Measurements from ENCODE around the gene CADPS2.

CADPS2 gene

GRCh38 chr7:122305475-122306319 lies 580.6 kb downstream of the CADPS2 start:
- DNase-seq (ENCODE audit: extremely low read depth, low read depth) = no peak
- no peak overlapping the region for H3K4me3 ChIP-seq (replicated peaks; ENCODE audit: low read depth, low read length)
- TF ChIP-seq CTCF (IDR thresholded peaks at IDR 0.05; ENCODE audit: low read depth, low read length, missing control alignments) = no peak

- no peak overlapping the region for H3K4me3 ChIP-seq (replicated peaks; ENCODE audit: low read depth, low read length)
- TF ChIP-seq CTCF (IDR thresholded peaks at IDR 0.05; ENCODE audit: low read depth, low read length, missing control alignments) = no peak
- DNase-seq (ENCODE audit: extremely low read depth, low read depth) = no peak
Observed at GRCh38 chr7:122304996-122305421, 581.3 kb downstream of the CADPS2 start.

DNA sequence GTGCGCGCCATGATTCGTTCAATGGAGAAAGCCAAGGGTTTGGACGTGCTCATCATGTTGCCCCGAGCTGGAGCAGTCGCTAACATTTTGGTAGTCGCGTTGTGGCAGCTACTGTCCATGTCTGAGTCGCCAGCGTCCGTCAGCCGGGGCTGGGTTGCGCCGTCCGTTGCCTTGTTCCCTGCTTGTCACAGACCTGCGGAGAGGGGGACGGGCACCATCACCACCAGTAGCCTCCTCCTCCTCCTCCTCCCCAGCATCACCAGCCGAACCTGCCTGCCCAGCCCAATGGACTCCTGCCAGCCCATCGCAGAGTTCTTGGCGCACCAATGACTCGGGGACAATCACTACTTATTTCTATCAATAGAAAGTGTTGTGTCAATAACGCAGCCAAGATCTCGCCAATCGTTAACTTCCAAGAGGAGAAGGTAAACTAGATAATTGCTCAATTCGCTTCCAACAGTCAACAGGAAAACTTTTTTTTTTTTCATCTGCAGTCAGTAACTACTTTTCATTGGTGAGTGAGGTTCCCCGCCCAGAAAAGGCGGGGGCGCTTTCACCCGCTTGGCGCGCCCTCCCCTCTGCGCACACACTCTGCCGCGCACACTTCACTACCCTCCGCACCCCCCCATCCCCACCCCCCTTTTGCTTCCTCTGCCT lies 581.8 kb downstream of the CADPS2 start, which contains the start of gene FEZF1:
Gene FEZF1 (minus strand): TSS at position 432 of the 657 bp plus-strand sequence. CDS start 313 bp downstream, at position 119.
- no peak for TF ChIP-seq CTCF (IDR thresholded peaks at IDR 0.05; ENCODE audit: low read depth, low read length, missing control alignments)
- no peak within 1 kb of the TSS for H3K4me3 ChIP-seq (replicated peaks; ENCODE audit: low read depth, low read length)
- DNase-seq (ENCODE audit: extremely low read depth, low read depth) = no peak

DNA sequence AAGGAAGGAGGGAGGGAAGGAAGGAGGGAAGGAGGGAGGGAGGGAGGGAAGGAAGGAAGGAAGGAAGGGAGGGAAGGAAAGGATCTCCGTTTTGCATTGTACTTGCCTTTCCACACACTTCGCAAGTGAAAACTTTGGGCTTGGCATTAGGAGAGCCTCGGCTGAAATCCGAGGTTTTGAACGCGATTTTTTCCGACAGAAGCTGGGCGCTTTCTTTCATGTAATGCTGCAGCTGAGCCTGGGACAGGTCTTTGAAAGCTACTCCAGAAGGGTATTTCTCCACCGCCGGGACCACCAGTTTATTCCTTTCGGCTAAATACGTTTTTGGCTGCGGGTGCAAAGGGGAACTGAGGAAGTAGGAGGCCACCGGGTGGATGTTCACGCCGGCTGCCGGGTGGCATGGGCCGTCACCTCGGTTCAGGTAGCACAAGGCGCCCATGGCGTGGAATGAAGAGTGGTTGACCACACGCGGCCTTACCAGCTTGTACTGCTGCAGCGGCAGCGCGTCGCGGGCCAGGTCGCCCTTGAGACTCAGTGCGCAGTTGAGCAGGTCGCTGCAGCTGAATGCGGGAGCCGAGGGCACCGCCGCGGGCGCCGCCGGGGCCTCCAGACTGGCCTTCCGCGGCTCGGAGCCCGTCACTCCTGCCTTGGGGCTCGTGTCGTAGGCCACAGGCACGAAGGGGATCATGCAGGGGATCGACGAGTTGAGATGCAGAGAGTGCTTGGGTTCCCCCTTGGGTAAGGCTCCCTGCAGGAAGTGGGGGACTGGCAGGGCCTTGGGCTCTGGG lies 582.5 kb downstream of the CADPS2 start:
- no peak for DNase-seq (ENCODE audit: extremely low read depth, low read depth)
- no peak overlapping the region for H3K4me3 ChIP-seq (replicated peaks; ENCODE audit: low read depth, low read length)
- no peak for TF ChIP-seq CTCF (IDR thresholded peaks at IDR 0.05; ENCODE audit: low read depth, low read length, missing control alignments)

DNA sequence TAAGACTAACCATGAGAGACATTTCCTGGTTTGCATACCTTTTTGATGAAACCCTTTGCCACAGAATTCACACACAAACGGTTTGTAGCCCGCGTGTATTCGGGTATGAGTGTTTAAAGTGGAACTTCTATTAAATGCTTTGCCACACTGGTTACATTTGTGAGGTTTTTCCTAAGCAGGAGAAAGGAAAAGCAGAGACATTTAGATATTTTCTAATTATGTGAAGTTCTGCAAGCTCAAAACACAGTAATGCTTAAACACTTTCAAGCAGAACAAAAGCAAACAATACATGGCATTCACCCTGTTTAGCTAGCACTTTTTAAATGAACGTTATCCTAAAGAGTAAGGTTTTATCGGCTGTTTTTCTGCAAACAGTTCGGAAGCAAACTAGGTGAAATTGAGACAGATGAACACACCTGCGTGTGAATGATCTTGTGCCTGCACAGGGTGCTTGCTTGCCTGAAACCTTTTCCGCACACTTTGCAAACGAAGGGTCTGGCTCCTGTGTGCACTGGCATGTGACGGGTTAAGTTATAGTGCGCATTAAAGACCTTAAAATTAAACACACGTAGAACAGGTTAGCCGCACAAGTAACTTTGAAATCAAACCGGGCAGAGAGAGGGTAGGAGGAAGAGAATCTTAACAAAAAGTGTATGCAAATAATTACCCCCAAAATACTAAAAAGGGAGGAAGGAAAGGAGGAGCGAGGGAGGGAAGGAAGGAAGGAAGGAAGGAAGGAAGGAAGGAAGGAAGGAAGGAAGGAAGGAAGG lies 583.3 kb downstream of the CADPS2 start:
- no peak for TF ChIP-seq CTCF (IDR thresholded peaks at IDR 0.05; ENCODE audit: low read depth, low read length, missing control alignments)
- no peak overlapping the region for H3K4me3 ChIP-seq (replicated peaks; ENCODE audit: low read depth, low read length)
- no peak for DNase-seq (ENCODE audit: extremely low read depth, low read depth)
